SK-N-SH treated with all-trans-retinoic acid at 6 μM for 48 hours (cell line): Measurements from ENCODE around the gene CDKN2AIPNL.

Experiments
- ARNTL ChIP-seq: fragments of 450-650 bp; formaldehyde crosslinking; IDR thresholded peaks from 2 replicates; pipeline ENCODE4 v1.5.0; 2020; ENCODE audit warnings: low read depth, mild to moderate bottlenecking, moderate library complexity, borderline replicate concordance
- CREB5 ChIP-seq: fragments of 250-450 bp; sonication (Bioruptor Pico); IDR thresholded peaks from 2 replicates; pipeline ENCODE4 v1.5.1; 2020; ENCODE audit warnings: low read depth, mild to moderate bottlenecking, moderate library complexity
- CSRNP3 ChIP-seq: fragments of 250-450 bp; sonication (Bioruptor Pico); IDR thresholded peaks from 2 replicates; pipeline ENCODE4 v1.5.1; 2021; ENCODE audit warnings: mild to moderate bottlenecking, moderate library complexity
- GLIS3 ChIP-seq: fragments of 250-450 bp; sonication (Bioruptor Pico); IDR thresholded peaks from 2 replicates; pipeline ENCODE4 v1.5.0; 2020; ENCODE audit warnings: mild to moderate bottlenecking, moderate library complexity
- OSR1 ChIP-seq: fragments of 250-450 bp; sonication (Bioruptor Pico); IDR thresholded peaks from 2 replicates; pipeline ENCODE4 v1.8.0; 2022; ENCODE audit warnings: moderate library complexity, mild to moderate bottlenecking, inconsistent platforms
- PATZ1 ChIP-seq: fragments of 250-450 bp; sonication (Bioruptor Pico); IDR thresholded peaks from 2 replicates; pipeline ENCODE4 v1.8.0; 2020; ENCODE audit warnings: mild to moderate bottlenecking, moderate library complexity, borderline replicate concordance
- POU6F1 ChIP-seq: fragments of 250-450 bp; sonication (Bioruptor Pico); IDR thresholded peaks from 2 replicates; pipeline ENCODE4 v1.8.0; 2021; ENCODE audit warnings: low read depth, mild to moderate bottlenecking, moderate library complexity, borderline replicate concordance
- PPARA ChIP-seq: fragments of 250-450 bp; sonication (Bioruptor Pico); IDR thresholded peaks from 2 replicates; pipeline ENCODE4 v1.5.0; 2020; ENCODE audit warnings: mild to moderate bottlenecking, borderline replicate concordance
- TSHZ2 ChIP-seq: fragments of 250-450 bp; sonication (Bioruptor Pico); IDR thresholded peaks from 2 replicates; pipeline ENCODE4 v1.5.0; 2020; ENCODE audit warnings: mild to moderate bottlenecking, moderate library complexity
- ZNF565 ChIP-seq: fragments of 450-650 bp; formaldehyde crosslinking; conservative IDR thresholded peaks from 2 replicates; pipeline ENCODE4 v1.5.0; 2020; ENCODE audit warnings: low read depth, mild to moderate bottlenecking, moderate library complexity
- ZNF8 ChIP-seq: fragments of 450-650 bp; formaldehyde crosslinking; IDR thresholded peaks from 2 replicates; pipeline ENCODE4 v1.5.0; 2020; ENCODE audit warnings: mild to moderate bottlenecking, moderate library complexity

GRCh38 chr5:134427540-134428041 is 15.9 kb upstream of the CDKN2AIPNL start:
- TF ChIP-seq ZNF8 = no peak
- no peak for TF ChIP-seq PPARA (CRISPR knock-in tag)
- TF ChIP-seq PATZ1 (CRISPR knock-in tag) = no peak
- TF ChIP-seq OSR1 = no peak
- TF ChIP-seq CREB5 (CRISPR knock-in tag) = no peak
- no peak for TF ChIP-seq GLIS3 (CRISPR knock-in tag)
- TF ChIP-seq POU6F1 (CRISPR knock-in tag) = no peak
- no peak for TF ChIP-seq ZNF565
- TF ChIP-seq ARNTL (CRISPR knock-in tag) = no peak
- TF ChIP-seq TSHZ2 = no peak
- TF ChIP-seq CSRNP3 (CRISPR knock-in tag) = no peak
